Hematopoietic multipotent progenitor cell treated with erythropoietin and hydrocortisone succinate and interleukin-3 and kit ligand, for 4 days (in vitro differentiated cells): ENCODE data around the gene RBM47.
"Not testable (repeated sequence)": the region's sequence is repeated elsewhere in the genome, so short reads cannot be mapped to it uniquely, and the experiment has no call there.

Source experiments
- DNase-seq: peaks from one replicate; pipeline ENCODE4 v3.0.0-alpha.2; 2015

Gene RBM47

GRCh38 chr4:40524366-40525041 is 105.2 kb downstream of the RBM47 start:
- DNase-seq, result no peak

- DNase-seq, result no peak
These were observed 106.1 kb downstream of the RBM47 start for GRCh38 chr4:40523581-40523980.

GRCh38 chr4:40521957-40522356 is 107.7 kb downstream of the RBM47 start:
- DNase-seq, result no peak

GRCh38 chr4:40520533-40520932 is 109.1 kb downstream of the RBM47 start:
- DNase-seq, result no peak

- not testable (repeated sequence) for DNase-seq
These were observed 112.6 kb downstream of the RBM47 start for GRCh38 chr4:40517081-40517480.

GRCh38 chr4:40516651-40517050 is 113.0 kb downstream of the RBM47 start:
- no peak for DNase-seq

- DNase-seq, result peak; percentile 50
These were observed 114.0 kb downstream of the RBM47 start for GRCh38 chr4:40515398-40516293.

GRCh38 chr4:40515037-40515397 is 114.6 kb downstream of the RBM47 start:
- no peak for DNase-seq

GRCh38 chr4:40514497-40514951 is 115.1 kb downstream of the RBM47 start:
- DNase-seq, result no peak

- DNase-seq, result no peak
These were observed 118.5 kb downstream of the RBM47 start for GRCh38 chr4:40511036-40511614.

GRCh38 chr4:40507977-40508376 is 121.7 kb downstream of the RBM47 start:
- DNase-seq, result peak; percentile 23

- DNase-seq, result no peak
These were observed 123.2 kb downstream of the RBM47 start for GRCh38 chr4:40506492-40506891.

GRCh38 chr4:40506066-40506465 is 123.6 kb downstream of the RBM47 start:
- no peak for DNase-seq

GRCh38 chr4:40502934-40503333 is 126.7 kb downstream of the RBM47 start:
- DNase-seq, result no peak

GRCh38 chr4:40502220-40502619 is 127.4 kb downstream of the RBM47 start:
- no peak for DNase-seq

- DNase-seq, result no peak
These were observed 128.9 kb downstream of the RBM47 start for GRCh38 chr4:40500781-40501180.

- no peak for DNase-seq
These were observed 136.5 kb downstream of the RBM47 start for GRCh38 chr4:40493160-40493559.

GRCh38 chr4:40492691-40493090 is 137.0 kb downstream of the RBM47 start:
- no peak for DNase-seq

GRCh38 chr4:40490481-40490880 is 139.2 kb downstream of the RBM47 start:
- DNase-seq, result no peak

- DNase-seq, result no peak
These were observed 139.7 kb downstream of the RBM47 start for GRCh38 chr4:40489961-40490360.

GRCh38 chr4:40486534-40486933 is 143.1 kb downstream of the RBM47 start:
- DNase-seq, result peak; percentile 30

- no peak for DNase-seq
These were observed 145.1 kb downstream of the RBM47 start for GRCh38 chr4:40484346-40485090.
